GM12865 (cell line): Measurements from ENCODE around the gene CYFIP1.

Experiments used
- DNase-seq: peaks from one replicate; pipeline ENCODE4 v3.0.0; 2010; ENCODE audit warnings: low read depth
- H3K4me3 ChIP-seq: 2 replicates; pipeline ENCODE4 v1.5.1; 2011; ENCODE audit warnings: mild to moderate bottlenecking, low read depth, low read length, control low read depth
- CTCF ChIP-seq: IDR thresholded peaks from 2 replicates; pipeline ENCODE4 v1.5.1; 2011; ENCODE audit warnings: low read length, control low read depth, low read depth, inconsistent platforms; ENCODE audit not compliant: insufficient read depth; ENCODE audit errors: missing control alignments

The CYFIP1 gene

DNA sequence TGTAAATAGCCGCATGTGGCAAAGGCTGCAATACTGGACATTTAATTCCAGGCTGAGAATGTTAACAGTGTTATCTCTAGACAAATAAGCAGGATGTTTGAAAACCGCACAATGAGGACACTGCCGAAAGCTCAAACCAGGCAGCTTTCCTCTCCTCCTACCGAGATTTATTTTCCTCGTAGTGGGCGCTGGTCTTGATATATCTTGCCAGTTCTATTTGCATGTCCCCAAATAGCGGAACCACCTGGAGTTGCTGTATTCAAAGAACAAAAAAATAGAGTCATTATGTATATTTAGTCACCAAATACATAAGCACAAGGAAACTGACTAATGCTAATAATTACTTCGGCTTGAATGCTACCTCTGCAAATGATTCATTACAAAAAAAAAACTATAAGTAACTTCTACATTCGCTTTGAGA is 46.5 kb downstream of the CYFIP1 start:
- no peak for TF ChIP-seq CTCF
- no peak for DNase-seq

DNA sequence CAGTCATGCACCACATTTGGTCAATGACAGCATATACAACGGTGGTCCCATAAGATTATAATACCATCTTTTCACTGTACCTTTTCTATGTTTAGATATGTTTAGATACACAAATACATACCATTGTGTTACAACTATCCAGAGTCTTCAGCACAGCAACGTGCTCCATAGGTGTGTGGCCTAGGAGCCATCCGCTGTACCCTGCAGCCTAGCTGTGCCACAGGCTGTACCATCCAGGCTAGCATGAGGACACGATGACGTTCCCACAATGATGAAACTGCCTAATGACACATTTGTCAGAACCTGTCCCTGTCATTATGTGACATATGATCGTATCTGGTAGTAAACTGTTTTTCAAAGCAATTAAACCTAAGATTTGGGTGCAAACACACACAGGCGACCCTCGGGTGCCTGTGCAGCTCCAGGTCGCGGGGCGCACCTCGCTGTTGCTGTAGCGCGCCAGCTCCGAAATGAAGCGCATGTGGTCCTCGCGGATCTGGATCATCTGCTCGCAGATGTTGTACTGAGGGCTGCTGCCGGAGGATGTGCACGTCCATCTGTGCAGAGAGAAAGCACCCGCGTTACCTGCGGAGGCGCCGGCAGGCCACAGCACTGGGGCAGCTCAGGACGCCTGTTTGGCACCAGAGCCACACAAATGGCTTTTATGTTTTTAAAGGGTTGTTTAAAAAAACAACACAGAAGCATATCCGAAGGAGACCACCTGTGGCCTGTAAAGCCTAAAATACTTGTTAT is 48.2 kb downstream of the CYFIP1 start:
- DNase-seq: no peak
- TF ChIP-seq CTCF: no peak
- H3K4me3 ChIP-seq: no peak overlapping the region

More for the DNA sequence above, 46.5 kb downstream of the CYFIP1 start:
- H3K4me3 ChIP-seq: no peak overlapping the region

- no peak overlapping the region for H3K4me3 ChIP-seq
- no peak for TF ChIP-seq CTCF
- no peak for DNase-seq
Observed at GRCh38 chr15:22930782-22931484, 49.2 kb downstream of the CYFIP1 start.

GRCh38 chr15:22927761-22928160 is 52.4 kb downstream of the CYFIP1 start:
- H3K4me3 ChIP-seq: no peak overlapping the region
- DNase-seq: no peak
- no peak for TF ChIP-seq CTCF

DNA sequence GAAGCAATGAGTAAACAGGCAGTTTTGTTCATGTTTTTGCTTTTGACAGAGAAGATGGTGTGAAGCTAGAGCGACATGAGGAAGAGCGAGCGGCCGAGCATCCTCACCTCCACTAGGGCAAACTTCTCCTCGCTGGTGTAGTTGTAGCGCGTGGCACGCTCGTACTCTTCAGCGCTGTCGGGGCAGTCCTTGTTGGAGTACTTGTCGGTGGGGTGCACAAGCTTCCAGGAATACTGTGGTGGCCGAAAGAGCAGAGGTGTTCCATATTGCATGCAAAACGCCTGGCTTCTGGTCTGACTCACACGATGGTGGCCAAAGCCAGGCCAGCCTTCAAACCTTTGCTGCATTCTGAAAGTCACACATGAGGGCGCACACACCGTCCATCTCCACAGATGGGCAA is 54.3 kb downstream of the CYFIP1 start:
- H3K4me3 ChIP-seq: no peak overlapping the region
- DNase-seq: no peak
- TF ChIP-seq CTCF: no peak

DNA sequence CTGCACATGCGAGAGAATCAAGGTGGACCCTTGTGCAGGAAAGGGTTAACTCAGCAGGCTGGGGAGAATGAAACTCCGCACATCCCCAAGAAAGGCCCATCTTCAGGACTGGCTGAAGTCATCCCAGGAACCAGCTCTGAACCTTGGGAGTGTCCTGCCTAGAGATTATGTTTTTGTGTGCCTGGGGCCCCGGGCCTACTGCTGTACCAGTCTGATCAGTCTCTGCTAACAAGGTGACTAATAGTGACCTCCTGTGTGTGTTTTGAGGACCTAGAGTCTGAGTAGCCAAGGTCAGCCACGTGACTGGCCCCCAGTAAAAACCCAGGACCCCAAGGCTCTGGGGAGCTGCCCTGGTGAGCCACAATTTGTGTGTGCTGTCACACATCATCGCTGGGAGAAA is 58.2 kb downstream of the CYFIP1 start:
- no peak for TF ChIP-seq CTCF
- H3K4me3 ChIP-seq: no peak overlapping the region
- DNase-seq: no peak

GRCh38 chr15:22919171-22919570 is 61.0 kb downstream of the CYFIP1 start:
- H3K4me3 ChIP-seq: no peak overlapping the region
- TF ChIP-seq CTCF: no peak
- DNase-seq: no peak
